K562 (cell line): Measurements from ENCODE around the gene CYSRT1. TPM values are rescaled to one million over a fixed set of nuclear protein-coding genes. Genes with fewer than 3 reads are reported as not detected.

Source experiments
- ATAC-seq: fragments of 200-7000 bp; cut with Tn5 transposase; 3 replicates; pipeline ENCODE4 v1.9.1; 2020; ENCODE audit warnings: moderate library complexity
- BruUV-seq: library from RNA; stranded (reverse); fragments of 400-500 nt; replicated peaks from 2 replicates; lab custom pipeline; 2021; lab: Mats Ljungman, UMichigan
- CTCF ChIA-PET: fragments of 300-600 bp; formaldehyde crosslinking; extraction: SDS; loops from one replicate; lab custom pipeline; 2021; ENCODE audit warnings: low intra/inter-chr PET ratio; lab: Yijun Ruan, JAX
- POLR2A ChIA-PET: fragments of 300-600, 350-650 bp; sonication (Branson Sonifier 250); formaldehyde crosslinking; extraction: SDS; loops from one replicate; lab custom pipeline; 2021; ENCODE audit warnings: antibody characterized with exemption, inconsistent platforms; lab: Yijun Ruan, JAX
- DNase-seq, 4 experiments: peaks; one replicate each; pipeline versions ENCODE4 v3.0.0 to v3.0.0-alpha.2; 2011 to 2018; ENCODE audit warnings: low spot score in 3 of 4, mixed read lengths in 3 of 4; ENCODE audit errors: extremely low read depth in 1 of 4
- FAIRE-seq: peaks from 2 replicates; lab custom pipeline; 2011; peaks lifted over from hg19 to GRCh38; lab: Jason Lieb, UNC
- H2AFZ ChIP-seq: 2 replicates; pipeline ENCODE4 v1.6.0; 2011; ENCODE audit warnings: low read depth, low read length, control low read depth, inconsistent platforms
- H3K27ac ChIP-seq: fragments of 200-600 bp; 3 replicates; pipeline ENCODE4 v1.8.0; 2011; ENCODE audit warnings: low read depth, mild to moderate bottlenecking, control low read depth, inconsistent platforms, low read length, moderate library complexity, mixed read lengths; ENCODE audit errors: extremely low read depth
- H3K27me3 ChIP-seq, 2 experiments: fragments of 300-600 bp in 1 of 2; 2 replicates in 1 of 2; 3 replicates in 1 of 2; pipeline versions ENCODE4 v1.6.0 to v1.8.0; 2011; ENCODE audit warnings: inconsistent platforms in 2 of 2, low read length in 2 of 2, mild to moderate bottlenecking in 1 of 2, mixed read lengths in 1 of 2, moderate library complexity in 1 of 2; ENCODE audit not compliant: control insufficient read depth in 2 of 2, insufficient read depth in 2 of 2
- H3K36me3 ChIP-seq: fragments of 300-600 bp; 3 replicates; pipeline ENCODE4 v1.8.0; 2011; ENCODE audit warnings: mild to moderate bottlenecking, low read length, inconsistent platforms; ENCODE audit not compliant: control insufficient read depth, insufficient read depth
- H3K4me1 ChIP-seq, 2 experiments: fragments of 200-600 bp in 1 of 2; replicated peaks in 1 of 2; 2 replicates in 1 of 2; 3 replicates in 1 of 2; pipeline versions ENCODE4 v1.5.1 to v1.8.0; 2011; ENCODE audit warnings: inconsistent platforms in 2 of 2, low read length in 2 of 2, mild to moderate bottlenecking in 1 of 2, mixed read lengths in 1 of 2, moderate library complexity in 1 of 2; ENCODE audit not compliant: control insufficient read depth in 2 of 2, insufficient read depth in 2 of 2
- H3K4me2 ChIP-seq: 2 replicates; pipeline ENCODE4 v1.6.1; 2011; ENCODE audit warnings: low read length, control low read depth, inconsistent platforms, mixed read lengths; ENCODE audit not compliant: insufficient read depth
- H3K4me3 ChIP-seq: fragments of 200-600 bp; sonication (generic), shearing (Covaris generic); 2 replicates; pipeline ENCODE4 v1.5.1; 2016; ENCODE audit warnings: control low read depth, inconsistent platforms
- H3K79me2 ChIP-seq: fragments of 200-600 bp; 3 replicates; pipeline ENCODE4 v1.8.0; 2011; ENCODE audit warnings: low read length, inconsistent platforms; ENCODE audit not compliant: control insufficient read depth, insufficient read depth
- H3K9ac ChIP-seq, 2 experiments: 2 replicates each; pipeline versions ENCODE4 v1.6.0 to v1.6.1; 2011; ENCODE audit warnings: low read depth in 2 of 2, low read length in 2 of 2, control low read depth in 1 of 2, inconsistent platforms in 1 of 2, mild to moderate bottlenecking in 1 of 2, mixed read lengths in 1 of 2; ENCODE audit not compliant: insufficient read depth in 1 of 2
- H3K9me1 ChIP-seq: one replicate; pipeline ENCODE4 v1.6.0; 2011; ENCODE audit warnings: inconsistent platforms, mild to moderate bottlenecking, low read length, moderate library complexity; ENCODE audit not compliant: control insufficient read depth, insufficient read depth
- H3K9me3 ChIP-seq: replicated peaks from 2 replicates; pipeline ENCODE4 v1.5.1; 2011; ENCODE audit warnings: low read depth, low read length, inconsistent platforms; ENCODE audit not compliant: control insufficient read depth, insufficient read depth
- H4K20me1 ChIP-seq: replicated peaks from 2 replicates; pipeline ENCODE4 v1.6.1; 2011; ENCODE audit warnings: low read length, inconsistent platforms, mixed read lengths; ENCODE audit not compliant: control insufficient read depth, insufficient read depth
- ARID1B ChIP-seq: fragments of 450-650 bp; IDR thresholded peaks from 2 replicates; pipeline ENCODE4 v1.6.1; 2016; ENCODE audit warnings: antibody characterized with exemption, mild to moderate bottlenecking, inconsistent platforms
- POLR2G ChIP-seq: fragments of 200-400 bp; formaldehyde crosslinking; IDR thresholded peaks from 2 replicates; pipeline ENCODE4 v1.6.1; 2017; ENCODE audit warnings: low read depth, mild to moderate bottlenecking, antibody characterized with exemption, low read length, moderate library complexity
- RBFOX2 ChIP-seq: fragments of 200-400 bp; formaldehyde crosslinking; IDR thresholded peaks from 2 replicates; pipeline ENCODE4 v1.6.1; 2017; ENCODE audit warnings: low read depth, mild to moderate bottlenecking, low read length, moderate library complexity
- SRSF1 ChIP-seq: fragments of 200-400 bp; formaldehyde crosslinking; IDR thresholded peaks from 2 replicates; pipeline ENCODE4 v1.6.1; 2017; ENCODE audit warnings: mild to moderate bottlenecking, low read depth, low read length, moderate library complexity
- TFAP4 ChIP-seq: sonication (generic); formaldehyde crosslinking; IDR thresholded peaks from 2 replicates; pipeline ENCODE4 v1.8.0; 2022; ENCODE audit warnings: missing genetic modification reagents, mild to moderate bottlenecking, moderate library complexity, borderline replicate concordance
- ZBTB2 ChIP-seq: fragments of 450-650 bp; IDR thresholded peaks from 2 replicates; pipeline ENCODE4 v1.6.1; 2016; ENCODE audit warnings: antibody characterized with exemption
- ZBTB33 ChIP-seq: sonication (generic); formaldehyde crosslinking; IDR thresholded peaks from 2 replicates; pipeline ENCODE4 v1.8.1; 2023; ENCODE audit warnings: mild to moderate bottlenecking, missing genetic modification reagents
- ZBTB7A ChIP-seq: IDR thresholded peaks from 2 replicates; pipeline ENCODE4 v1.6.1; 2011; ENCODE audit warnings: low read depth, mild to moderate bottlenecking, low read length, moderate library complexity, borderline replicate concordance; ENCODE audit not compliant: control insufficient read depth
- WGBS: fragments of 100-300 bp; shearing (Covaris generic); methylation state at CpG from one replicate; pipeline ENCODE4 v1.1.6; 2016; ENCODE audit warnings: low coverage, mixed read lengths; ENCODE audit not compliant: insufficient coverage; ENCODE audit errors: missing lambda C conversion rate; 5-methylcytosine and 5-hydroxymethylcytosine counted together
- in situ Hi-C: fragments of 300-500 bp; cut with MboI; formaldehyde crosslinking; loops from 4 replicates; pipeline ENCODE4 v1.15.0; 2018; ENCODE audit warnings: inconsistent platforms, mixed read lengths
- intact Hi-C: fragments of 100-400 bp; cut with micrococcal nuclease; formaldehyde crosslinking; loops from 2 replicates; pipeline ENCODE4 v1.14.2; 2022
- polyA plus RNA-seq, 8 experiments: library from polyadenylated mRNA; depleted of rRNA in 4 of 8; stranded (reverse) in 5 of 8; unstranded in 3 of 8; fragments of >200 nt; fragmentation: Nextera tagmentation in 2 of 8; fragmentation: Illumina TruSeq in 1 of 8; extraction: Ambion mirVana in 2 of 8; extraction: Trizol in 1 of 8; gene quantifications; 2 replicates each; pipeline versions ENCODE4 v1.2.1 to v1.2.3, GENCODE V29; 2011 to 2014; ENCODE audit warnings: inconsistent platforms in 1 of 8, missing spikeins in 1 of 8
- total RNA-seq, 7 experiments: library from RNA; depleted of rRNA in 6 of 7; stranded (reverse); fragments of >200 nt in 6 of 7; fragmentation: Illumina TruSeq in 2 of 7; extraction: Trizol in 2 of 7; gene quantifications; 2 replicates each; pipeline versions ENCODE4 v1.2.1 to v1.2.3, GENCODE V29; 2011 to 2021; ENCODE audit warnings: low replicate concordance in 1 of 7

CYSRT1 gene
- total and polyA plus RNA-seq, 9 of the 15 experiments (the other 6 are each of a cell fraction or from before 2014, with no cell fraction given) = 0.04 to 1.4 (median 0.42) TPM; not detected in 3

GRCh38 chr9:137236936-137237421 lies 12.0 kb downstream of the CYSRT1 start (continued):
- no peak for TF ChIP-seq ZBTB2
- TF ChIP-seq ARID1B = no peak

GRCh38 chr9:137237759-137238726 lies 13.1 kb downstream of the CYSRT1 start:
- H3K79me2 ChIP-seq = peaks cover 46% of the 10 kb centered on the region
- ChIA-PET POLR2A (interaction anchor here (0.6 to 0.7 kb wide), 2 partner anchors 66 to 195 kb away, joined by 3 to 4 read pairs; partner anchors contain the start of gene TMEM210), CTCF (interaction anchor here (1.2 kb wide), 1 partner anchor 191 kb away, joined by 7 read pairs; the partner anchor contains the start of gene NPDC1)
- peaks cover 19% of the 10 kb centered on the region for H3K36me3 ChIP-seq
- peaks cover 15% of the 10 kb centered on the region for H4K20me1 ChIP-seq
- no peaks in the 10 kb centered on the region for H3K9me3 ChIP-seq
- no peak overlapping the region for H3K27ac ChIP-seq
- H2AFZ ChIP-seq = no peak overlapping the region
- H3K9me1 ChIP-seq = peaks cover 8% of the 10 kb centered on the region
- no peak overlapping the region for H3K4me3 ChIP-seq
- peak; percentile 18; the same call in 1 of the 2 replicates for TF ChIP-seq RBFOX2
- TF ChIP-seq TFAP4 (CRISPR knock-in tag) = peak; percentile 24; the same call in 1 of the 2 replicates
- TF ChIP-seq ZBTB7A = peak; percentile 23; the same call in 1 of the 2 replicates
- TF ChIP-seq ZBTB33 (CRISPR knock-in tag) = peak; percentile 90
- TF ChIP-seq POLR2G = peak; percentile 30; the same call in 1 of the 2 replicates
- TF ChIP-seq SRSF1 = no peak
- peaks cover 23 to 91% of the 10 kb centered on the region in 2 experiments for H3K4me1 ChIP-seq
- H3K27me3 ChIP-seq = no peaks in the 10 kb centered on the region
- no peak for FAIRE-seq
- DNase-seq = no peak
- 68% methylated on average over 12 of the region's 13 CpGs for WGBS
- no peak for ATAC-seq
- no peak overlapping the region for H3K4me2 ChIP-seq
- H3K9ac ChIP-seq = peak overlapping the region in 1 of 2 experiments; percentile 88; a peak in 2 of 4 replicates
- BruUV-seq = no TSS peak
- in situ Hi-C loops = loop anchor here (25.0 kb wide), 1 partner anchor 451 kb away; the partner anchor contains the start of genes CCDC183 and TMEM141
- intact Hi-C loops = no loop called here
